MG63 (cell line): ENCODE measurements around the gene TNS1. TPM values are rescaled to one million over a fixed set of nuclear protein-coding genes. Genes with fewer than 3 reads are reported as not detected.
"Not testable (repeated sequence)": the region's sequence is repeated elsewhere in the genome, so short reads cannot be mapped to it uniquely, and the experiment has no call there.

Experiments
- DNase-seq: peaks from one replicate; pipeline ENCODE4 v3.0.0-alpha.2; 2020
- H3K27me3 ChIP-seq: fragments of 250-450 bp; sonication (Bioruptor Pico); 2 replicates; pipeline ENCODE4 v1.5.1; 2020; ENCODE audit warnings: mild to moderate bottlenecking, moderate library complexity
- H3K36me3 ChIP-seq: fragments of 250-450 bp; sonication (Bioruptor Pico); 2 replicates; pipeline ENCODE4 v1.5.1; 2020; ENCODE audit warnings: mild to moderate bottlenecking, moderate library complexity
- H3K4me3 ChIP-seq: fragments of 250-450 bp; sonication (Bioruptor Pico); 2 replicates; pipeline ENCODE4 v1.5.1; 2020; ENCODE audit warnings: mild to moderate bottlenecking, moderate library complexity
- H3K9me3 ChIP-seq: fragments of 250-450 bp; sonication (Bioruptor Pico); 2 replicates; pipeline ENCODE4 v1.5.1; 2020; ENCODE audit warnings: mild to moderate bottlenecking, moderate library complexity
- total RNA-seq: library from RNA; depleted of rRNA; stranded (reverse); fragments of >200 nt; shearing (Covaris generic); gene quantifications from 2 replicates; pipeline ENCODE4 v1.2.3, GENCODE V29; 2014; ENCODE audit warnings: low replicate concordance

Gene TNS1
- total RNA-seq, 1 experiment from 2014 or later: 17.6 TPM

DNA sequence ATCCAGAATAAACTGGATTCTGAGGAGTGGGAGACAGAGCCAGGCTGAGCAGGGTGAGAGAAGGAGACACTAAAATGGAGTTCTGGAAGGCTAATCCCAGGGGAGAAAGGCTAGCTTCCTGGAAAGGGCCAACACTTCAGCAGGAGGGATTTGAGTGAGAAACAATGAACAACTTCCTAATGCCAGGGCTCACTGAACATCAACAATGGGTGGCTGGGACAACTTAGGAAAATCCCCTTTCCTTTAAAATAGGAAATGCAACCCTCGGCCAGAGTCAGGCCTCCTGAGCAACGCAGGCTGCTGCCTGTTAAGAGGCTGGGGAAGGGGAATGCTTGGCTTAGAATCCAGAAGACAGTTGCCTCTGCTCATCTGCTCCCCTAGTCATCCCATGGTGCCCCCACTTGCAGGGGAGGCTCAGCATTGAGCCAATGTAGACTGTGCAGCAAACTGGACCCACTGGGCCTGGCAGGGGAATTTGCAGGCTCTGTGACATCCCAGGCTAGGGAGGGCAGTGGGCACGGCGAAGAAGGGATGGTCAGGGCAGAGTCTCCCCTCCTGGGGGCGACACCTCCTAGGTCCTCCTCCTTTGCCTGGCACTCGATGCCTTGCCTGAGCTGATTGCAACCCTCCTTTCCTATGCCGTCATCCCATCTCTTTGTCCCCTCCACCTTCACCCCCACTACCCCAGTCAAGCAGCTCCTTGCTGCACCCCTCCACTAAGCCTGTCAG lies 182.5 kb downstream of the TNS1 start:
- no peaks in the 10 kb centered on the region for H3K27me3 ChIP-seq
- DNase-seq: no peak
- H3K9me3 ChIP-seq: no peaks in the 10 kb centered on the region
- H3K36me3 ChIP-seq: peaks cover 18% of the 10 kb centered on the region
- H3K4me3 ChIP-seq: no peak overlapping the region

DNA sequence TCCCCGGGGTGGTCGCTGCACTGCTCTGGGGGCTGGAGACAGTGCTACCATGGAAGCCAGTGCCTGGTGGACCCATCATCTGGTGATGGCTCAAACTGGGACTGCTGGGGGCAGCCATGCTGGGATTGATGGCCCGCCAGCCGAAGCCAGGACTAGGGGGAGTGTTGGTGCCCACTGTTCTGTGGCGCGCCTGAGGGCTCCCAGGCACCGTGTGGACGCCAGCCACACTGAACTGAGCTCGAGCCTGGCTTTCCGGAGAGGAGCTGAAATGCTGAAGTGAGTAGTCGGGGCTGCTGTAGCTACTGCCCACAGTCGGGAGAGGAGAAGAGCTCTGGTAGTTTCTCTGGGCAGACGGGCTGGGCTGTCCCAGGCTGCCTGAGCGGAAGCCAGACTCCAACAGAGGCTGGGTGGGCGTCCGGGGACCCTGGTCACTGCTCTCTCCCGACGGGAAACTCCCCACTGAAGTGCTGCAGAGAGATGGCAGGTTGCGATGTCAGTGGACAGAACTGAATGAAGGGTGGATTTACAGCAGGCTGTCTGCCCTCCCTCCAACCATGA lies 184.4 kb downstream of the TNS1 start:
- H3K9me3 ChIP-seq: no peaks in the 10 kb centered on the region
- peaks cover 32% of the 10 kb centered on the region for H3K36me3 ChIP-seq
- H3K27me3 ChIP-seq: no peaks in the 10 kb centered on the region
- no peak for DNase-seq
- no peak overlapping the region for H3K4me3 ChIP-seq

DNA sequence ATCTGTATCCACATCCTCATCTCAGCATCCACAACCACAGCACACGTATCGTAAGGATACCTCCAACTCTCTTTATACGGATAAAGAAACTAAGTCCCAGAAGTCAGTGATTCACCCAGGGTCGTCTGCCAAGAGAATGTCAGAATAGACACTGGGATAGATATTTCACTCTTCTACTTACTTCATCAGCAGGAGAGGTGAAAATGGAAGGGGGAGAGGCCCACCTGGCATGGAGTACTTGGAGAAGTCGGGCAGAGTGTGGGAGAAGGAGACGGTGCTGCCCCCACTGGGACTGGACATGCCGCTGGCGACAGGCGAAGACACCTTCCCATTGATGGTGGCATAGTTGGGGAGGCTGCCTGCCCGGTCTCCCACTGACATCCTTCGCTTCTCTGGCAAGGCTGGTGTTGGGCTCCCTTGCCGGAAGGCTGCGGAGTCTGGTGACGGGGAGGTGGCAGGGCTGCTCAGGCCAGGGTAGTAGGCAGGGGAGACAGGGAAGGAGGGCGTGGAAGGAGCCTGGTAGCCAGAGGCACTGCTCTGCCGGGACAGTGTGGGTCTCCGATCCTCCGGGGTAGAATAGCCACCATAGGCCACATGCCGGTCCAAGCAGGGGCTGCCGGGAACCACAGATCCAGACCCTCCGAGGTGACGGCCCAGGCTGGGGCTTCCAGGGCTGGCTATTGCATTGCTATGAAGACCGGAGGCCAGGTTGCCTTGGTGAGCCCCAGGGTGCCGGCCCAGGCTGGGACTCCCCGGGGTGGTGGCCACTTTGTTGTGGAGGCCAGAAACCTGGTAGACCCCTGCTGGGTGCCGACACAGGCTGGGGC lies 185.1 kb downstream of the TNS1 start:
- Histone ChIP-seq H3K9me3 (no peaks in the 10 kb centered on the region), H3K36me3 (peaks cover 33% of the 10 kb centered on the region), H3K27me3 (no peaks in the 10 kb centered on the region), H3K4me3 (no peak overlapping the region)
- DNase-seq: no peak

DNA sequence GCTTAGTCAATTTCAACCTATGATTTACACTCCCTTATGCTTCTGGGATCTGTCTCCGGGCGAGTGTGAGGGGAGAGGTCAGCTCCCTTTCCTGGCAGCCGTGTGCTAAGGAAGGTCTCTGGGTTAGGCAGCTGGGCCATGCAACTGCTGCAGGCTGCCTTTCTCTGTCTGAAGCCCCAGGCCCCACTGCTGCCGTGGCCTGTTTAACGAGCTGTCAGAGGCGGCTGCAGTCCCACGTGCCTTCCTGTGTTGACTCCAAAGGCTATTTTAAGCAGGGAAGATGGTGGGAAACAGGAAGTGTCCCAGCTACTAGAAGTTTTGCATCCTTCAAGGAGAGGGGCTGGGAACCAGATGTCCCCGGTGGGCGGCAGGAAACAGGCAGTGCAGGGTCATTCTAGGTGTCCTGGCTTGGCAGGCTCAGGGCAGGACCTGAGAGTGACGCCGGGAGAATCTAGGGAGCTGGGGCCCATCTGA lies 186.4 kb downstream of the TNS1 start:
- no peak overlapping the region for H3K4me3 ChIP-seq
- peaks cover 45% of the 10 kb centered on the region for H3K36me3 ChIP-seq
- no peaks in the 10 kb centered on the region for H3K9me3 ChIP-seq
- DNase-seq: no peak
- no peaks in the 10 kb centered on the region for H3K27me3 ChIP-seq

DNA sequence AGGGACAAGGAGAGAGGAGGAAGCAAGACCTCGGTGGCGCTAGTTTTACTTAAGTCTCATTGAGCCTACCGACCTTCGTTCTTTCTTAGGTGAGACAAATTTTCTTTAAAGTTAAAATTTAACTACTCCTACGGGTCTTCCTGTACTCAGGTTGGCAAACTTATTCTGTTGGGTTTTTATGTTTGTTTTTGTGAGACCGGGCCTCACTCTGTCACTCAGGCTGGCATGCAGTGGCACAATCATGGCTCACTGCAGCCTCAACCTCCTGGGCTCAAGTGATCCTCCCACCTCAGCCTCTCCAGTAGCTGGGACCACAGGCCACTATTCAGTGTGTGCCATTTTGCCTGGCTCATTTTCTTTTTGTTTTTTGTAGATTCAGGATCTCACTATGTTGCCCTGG lies 189.0 kb downstream of the TNS1 start:
- Histone ChIP-seq H3K36me3 (peaks cover 53% of the 10 kb centered on the region), H3K4me3 (no peak overlapping the region), H3K27me3 (no peaks in the 10 kb centered on the region), H3K9me3 (no peaks in the 10 kb centered on the region)
- no peak for DNase-seq

DNA sequence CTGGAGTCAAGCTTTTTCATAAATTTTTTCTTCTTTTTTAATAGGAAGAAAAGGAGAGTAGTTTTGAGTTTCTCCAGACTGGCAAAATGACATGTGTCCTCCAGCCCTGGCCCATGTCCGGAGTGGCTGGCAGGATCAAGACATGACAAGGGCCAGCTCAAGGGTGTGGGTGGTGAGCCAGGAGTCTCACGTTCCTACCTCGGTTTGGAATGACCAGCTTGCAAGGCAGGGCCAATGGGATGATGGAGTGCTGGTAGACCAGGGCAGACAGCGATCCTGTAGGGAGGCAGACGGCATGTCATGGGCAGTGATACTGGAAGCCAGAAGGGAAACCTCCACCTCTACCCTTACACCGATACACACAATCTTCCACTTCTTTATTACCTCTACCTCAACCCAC lies 190.6 kb downstream of the TNS1 start:
- Histone ChIP-seq H3K9me3 (no peaks in the 10 kb centered on the region), H3K36me3 (peaks cover 57% of the 10 kb centered on the region)

DNA sequence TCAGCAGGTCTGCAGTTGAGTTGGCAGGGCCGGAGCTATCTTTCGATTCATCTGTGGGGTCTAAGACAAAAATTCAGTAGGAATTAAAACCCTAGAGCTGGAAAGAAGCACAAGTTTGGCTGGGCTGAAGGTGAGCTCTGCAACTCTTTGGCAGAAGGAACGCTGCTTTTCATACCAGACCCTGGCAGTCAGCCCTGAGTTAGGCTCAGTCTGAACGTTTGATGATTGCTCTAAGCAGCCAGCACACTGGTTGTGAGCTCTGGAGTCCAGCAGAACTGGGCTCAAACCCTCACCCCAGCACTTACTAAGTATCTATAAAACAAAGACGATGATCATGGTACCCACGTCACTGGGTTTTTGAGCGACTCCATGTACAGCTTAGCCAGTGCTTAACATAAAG lies 192.5 kb downstream of the TNS1 start:
- H3K9me3 ChIP-seq: no peaks in the 10 kb centered on the region
- no peak for DNase-seq
- H3K4me3 ChIP-seq: no peak overlapping the region
- peaks cover 56% of the 10 kb centered on the region for H3K36me3 ChIP-seq
- H3K27me3 ChIP-seq: no peaks in the 10 kb centered on the region

More for the DNA sequence above, 190.6 kb downstream of the TNS1 start:
- Histone ChIP-seq H3K27me3 (no peaks in the 10 kb centered on the region), H3K4me3 (no peak overlapping the region)
- DNase-seq: no peak

DNA sequence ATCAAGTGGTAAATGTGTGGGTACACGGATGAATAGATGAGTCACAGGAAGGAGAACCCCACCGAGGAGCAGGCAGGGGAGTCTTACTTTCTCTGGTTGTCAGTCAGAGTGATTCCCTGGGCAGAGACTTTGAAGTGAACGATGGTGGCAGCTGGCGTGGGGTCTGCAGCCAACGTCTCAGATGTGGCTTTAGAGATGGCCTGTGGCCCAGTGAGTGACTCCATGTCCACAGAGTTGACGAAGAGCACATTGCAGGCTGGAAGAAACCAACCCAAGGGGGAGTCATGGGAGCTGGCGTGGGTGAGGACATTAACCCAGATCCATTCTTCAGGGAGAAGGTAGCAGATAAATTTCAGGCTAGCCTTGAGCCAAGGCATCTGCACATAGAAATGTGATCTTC lies 193.1 kb downstream of the TNS1 start:
- Histone ChIP-seq H3K36me3 (peaks cover 53% of the 10 kb centered on the region), H3K9me3 (no peaks in the 10 kb centered on the region), H3K27me3 (no peaks in the 10 kb centered on the region), H3K4me3 (no peak overlapping the region)
- no peak for DNase-seq

DNA sequence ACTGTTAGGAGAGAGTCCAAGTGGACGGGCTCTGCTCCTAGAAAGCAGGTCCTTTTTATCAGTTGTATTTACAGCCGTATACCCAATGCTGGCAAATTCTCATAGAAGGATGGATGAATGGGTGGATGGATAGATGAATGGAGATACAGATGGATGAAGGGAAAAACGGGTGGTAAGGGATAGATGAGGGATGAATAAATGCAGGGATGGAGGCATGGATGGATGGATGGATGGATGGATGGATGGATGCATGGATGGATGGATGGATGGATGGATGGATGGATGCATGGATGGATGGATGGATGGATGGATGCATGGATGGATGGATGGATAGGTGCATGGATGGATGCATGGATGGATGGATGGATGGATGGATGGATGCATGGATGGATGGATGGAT lies 193.8 kb downstream of the TNS1 start:
- H3K36me3 ChIP-seq: peaks cover 48% of the 10 kb centered on the region
- not testable (repeated sequence) for DNase-seq, H3K27me3 ChIP-seq, H3K4me3 ChIP-seq, H3K9me3 ChIP-seq

DNA sequence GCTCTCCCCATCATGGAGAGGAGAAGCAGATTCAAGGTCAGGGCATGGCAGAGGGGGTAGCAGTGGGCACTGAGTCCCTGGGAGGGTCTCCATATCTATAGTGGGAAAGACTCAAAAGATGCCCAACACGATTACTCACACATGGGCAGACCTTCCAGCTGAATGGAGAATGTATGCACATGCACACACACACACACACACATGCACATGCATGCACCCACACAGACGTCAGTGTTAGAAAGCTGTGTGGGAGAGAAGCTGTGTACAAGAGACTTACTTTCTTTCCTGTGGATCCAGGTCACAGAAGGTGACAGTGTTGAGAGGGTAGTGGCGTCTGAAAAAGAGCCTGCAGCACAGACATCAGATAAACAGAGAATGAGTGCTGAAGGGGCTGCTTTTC lies 194.5 kb downstream of the TNS1 start:
- H3K9me3 ChIP-seq: no peaks in the 10 kb centered on the region
- H3K27me3 ChIP-seq: no peaks in the 10 kb centered on the region
- no peak overlapping the region for H3K4me3 ChIP-seq
- peaks cover 42% of the 10 kb centered on the region for H3K36me3 ChIP-seq
- DNase-seq: no peak

DNA sequence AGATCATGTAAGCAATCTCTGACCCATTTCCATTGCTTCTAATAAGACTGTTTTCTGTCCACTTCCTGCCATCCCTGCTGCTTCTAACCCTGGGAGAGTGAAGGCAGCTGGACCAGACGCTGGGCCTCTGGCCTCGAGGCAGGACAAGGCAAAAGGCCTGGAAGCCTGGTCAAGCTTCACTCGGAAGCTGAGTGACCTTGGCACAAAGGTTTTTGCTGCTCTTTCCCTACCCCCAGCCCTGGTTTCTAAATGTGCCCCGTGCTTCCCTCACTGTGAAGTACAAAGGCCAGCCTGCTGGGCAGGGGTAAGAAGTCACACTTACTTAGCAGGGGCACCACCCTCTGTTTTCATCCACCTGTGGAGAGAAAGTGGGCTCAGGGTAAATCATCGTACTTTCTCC lies 195.0 kb downstream of the TNS1 start:
- DNase-seq: no peak
- Histone ChIP-seq H3K4me3 (no peak overlapping the region), H3K9me3 (no peaks in the 10 kb centered on the region), H3K36me3 (peaks cover 42% of the 10 kb centered on the region), H3K27me3 (no peaks in the 10 kb centered on the region)

DNA sequence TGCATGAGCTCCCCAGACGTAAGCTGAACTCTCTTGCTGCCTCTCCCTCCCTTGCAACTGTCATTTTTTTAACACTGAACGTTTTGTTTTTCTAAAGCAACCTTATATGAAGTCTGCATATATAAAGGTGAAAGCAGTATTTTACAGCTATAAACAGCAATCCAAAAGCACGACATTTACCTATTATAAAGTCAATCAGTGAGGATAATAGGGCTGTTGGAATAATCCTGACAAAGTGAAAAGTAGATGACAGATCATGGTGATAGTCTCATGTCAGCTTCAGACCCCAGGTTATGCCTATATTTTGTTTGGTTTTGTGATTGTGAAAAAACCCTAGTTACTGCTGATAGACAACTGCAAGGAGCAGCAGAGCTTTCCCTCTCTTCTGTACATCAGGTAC lies 195.8 kb downstream of the TNS1 start:
- no peaks in the 10 kb centered on the region for H3K9me3 ChIP-seq
- peaks cover 35% of the 10 kb centered on the region for H3K36me3 ChIP-seq
- H3K4me3 ChIP-seq: no peak overlapping the region
- H3K27me3 ChIP-seq: no peaks in the 10 kb centered on the region
- DNase-seq: no peak

DNA sequence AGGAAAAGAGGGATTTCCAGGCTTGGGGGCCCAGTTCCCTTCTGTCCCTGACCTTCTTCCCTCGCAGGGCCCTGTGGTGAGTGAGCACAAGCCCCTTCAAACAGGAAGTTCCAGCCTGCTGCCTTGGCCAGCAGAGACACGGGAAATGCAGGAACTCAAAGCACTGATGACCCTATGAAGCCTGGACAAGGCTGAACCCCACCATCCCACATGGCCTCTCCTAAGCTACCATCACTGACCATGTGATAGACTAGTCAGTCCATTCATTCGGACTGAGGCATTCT lies 196.4 kb downstream of the TNS1 start:
- H3K27me3 ChIP-seq: no peaks in the 10 kb centered on the region
- no peak for DNase-seq
- H3K4me3 ChIP-seq: no peak overlapping the region
- H3K36me3 ChIP-seq: peaks cover 30% of the 10 kb centered on the region
- H3K9me3 ChIP-seq: no peaks in the 10 kb centered on the region

DNA sequence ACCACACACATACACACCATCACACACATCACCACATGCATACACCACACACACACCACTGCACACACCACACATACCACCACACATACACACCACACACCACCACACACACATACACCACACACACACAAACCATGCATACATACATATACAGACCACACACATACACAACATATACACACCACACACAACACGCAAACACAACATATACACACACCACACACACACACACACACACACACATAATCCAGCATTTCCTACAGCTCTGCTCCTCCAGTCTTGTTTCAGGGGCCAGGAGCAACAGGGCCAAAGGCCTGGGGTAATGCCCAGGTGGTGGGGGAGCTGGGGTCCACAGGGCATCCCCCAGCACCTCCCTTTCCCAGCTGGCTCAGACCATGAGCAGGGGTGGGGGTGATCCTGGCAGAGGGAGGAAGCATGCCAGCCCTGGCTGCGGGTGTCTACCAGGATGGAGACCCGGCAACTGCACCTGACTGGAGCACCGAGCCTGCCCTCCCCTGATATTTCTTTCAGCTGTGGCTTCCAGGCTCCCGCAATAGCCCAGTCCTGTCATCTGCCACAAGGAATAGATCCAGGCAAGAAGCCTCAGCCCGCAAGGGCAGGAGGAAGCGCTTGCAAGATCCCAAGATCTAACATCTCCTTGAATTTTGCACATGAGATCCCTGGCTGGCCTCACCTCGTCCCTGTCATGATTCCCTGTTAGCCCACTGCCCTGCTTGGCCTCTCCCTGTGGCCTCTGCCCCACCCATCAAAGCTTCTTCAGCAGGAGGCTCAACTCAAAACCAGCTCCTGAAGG lies 196.9 kb downstream of the TNS1 start:
- Histone ChIP-seq H3K4me3 (no peak overlapping the region), H3K9me3 (no peaks in the 10 kb centered on the region), H3K36me3 (peaks cover 27% of the 10 kb centered on the region), H3K27me3 (no peaks in the 10 kb centered on the region)
- no peak for DNase-seq

DNA sequence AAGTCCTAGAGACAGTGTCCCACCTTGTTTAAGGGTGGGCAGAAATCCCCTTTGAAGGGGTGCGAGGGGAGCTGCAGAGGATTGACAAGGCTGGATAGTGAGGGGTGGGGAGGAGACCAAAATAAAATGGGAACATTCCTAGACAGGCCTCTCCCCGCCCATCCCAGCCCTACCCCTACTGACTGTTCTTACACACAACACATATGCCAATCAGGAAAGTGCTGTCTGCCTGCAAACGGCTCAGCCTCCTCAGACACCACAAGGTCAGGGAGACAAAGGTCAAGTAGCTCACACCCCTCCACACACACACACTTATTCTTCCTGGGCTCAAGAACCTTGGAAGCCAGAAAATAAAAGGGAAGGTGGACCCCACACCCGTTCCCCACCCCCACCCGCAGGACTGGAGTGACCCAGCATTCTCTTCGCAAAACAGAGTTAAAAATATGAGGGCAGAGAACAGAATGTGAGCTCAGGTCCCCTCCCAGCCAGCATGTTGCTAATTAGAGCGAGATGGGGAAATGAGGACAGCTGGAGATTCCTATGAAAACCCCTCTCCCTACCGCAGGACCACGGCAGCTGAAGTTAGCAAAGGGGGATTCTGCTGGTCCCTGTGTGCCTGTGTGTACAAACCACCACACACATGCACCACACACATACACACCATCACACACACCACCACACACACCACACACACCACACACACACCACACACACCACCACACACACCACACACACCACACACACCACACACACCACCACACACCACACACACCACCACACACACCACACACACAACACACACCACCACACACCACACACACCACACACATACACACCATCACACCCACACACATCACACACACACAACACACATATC lies 197.8 kb downstream of the TNS1 start:
- no peak overlapping the region for H3K4me3 ChIP-seq
- H3K9me3 ChIP-seq: no peaks in the 10 kb centered on the region
- DNase-seq: no peak
- peaks cover 21% of the 10 kb centered on the region for H3K36me3 ChIP-seq
- no peaks in the 10 kb centered on the region for H3K27me3 ChIP-seq

DNA sequence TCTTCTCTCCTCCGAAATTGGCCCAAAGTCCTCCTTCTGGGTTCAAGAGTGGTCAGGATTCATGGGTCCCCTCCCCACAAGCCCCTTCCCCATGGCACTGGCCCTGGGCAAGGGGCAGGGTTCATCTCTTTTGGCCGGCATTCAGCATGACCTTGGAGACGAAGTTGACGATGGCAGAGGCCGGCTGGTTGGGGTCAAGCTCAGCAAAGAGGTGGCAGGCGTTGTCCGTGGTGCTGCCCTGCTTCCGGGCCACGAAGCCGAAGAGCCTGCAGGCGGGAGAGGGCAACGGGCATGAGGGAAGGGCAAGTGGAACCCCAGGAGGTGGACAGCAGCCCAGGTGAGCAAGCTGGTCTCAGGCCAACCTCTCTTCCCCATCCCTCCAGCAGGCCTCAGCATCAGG lies 198.5 kb downstream of the TNS1 start:
- Histone ChIP-seq H3K4me3 (no peak overlapping the region), H3K27me3 (no peaks in the 10 kb centered on the region), H3K36me3 (peaks cover 19% of the 10 kb centered on the region), H3K9me3 (no peaks in the 10 kb centered on the region)
- no peak for DNase-seq
